HCT116 (cell line): ENCODE data around the gene ASCC1. TPM values are rescaled to one million over a fixed set of nuclear protein-coding genes. Genes with fewer than 3 reads are reported as not detected.

ENCODE experiments used
- ATAC-seq: fragments of 200-7000 bp; cut with Tn5 transposase; 2 replicates; pipeline ENCODE4 v1.9.1; 2020; ENCODE audit warnings: mild to moderate bottlenecking, moderate library complexity
- BruUV-seq: library from RNA; stranded (reverse); fragments of 400-500 nt; replicated peaks from 2 replicates; lab custom pipeline; 2021; lab: Mats Ljungman, UMichigan
- CTCF ChIA-PET: fragments of 300-600 bp; sonication (Branson Sonifier 250); formaldehyde crosslinking; loops from one replicate; lab custom pipeline; 2021; ENCODE audit warnings: antibody characterized with exemption; lab: Charles Lee
- POLR2A ChIA-PET: fragments of 300-600, 350-600 bp; sonication (Branson Sonifier 250); formaldehyde crosslinking; loops from one replicate; lab custom pipeline; 2021; ENCODE audit warnings: antibody characterized with exemption; lab: Charles Lee
- RAD21 ChIA-PET, 2 experiments: fragments of 300-600 bp; sonication (Branson Sonifier 250); formaldehyde crosslinking; loops; one replicate each; lab custom pipeline; 2023; ENCODE audit warnings: low total read pairs in 2 of 2; ENCODE audit not compliant: uncharacterized antibody in 2 of 2, unreplicated experiment in 2 of 2, low non-redundant PET in 1 of 2; lab: Charles Lee
- DNase-seq: peaks from one replicate; pipeline ENCODE4 v3.0.0-alpha.2; 2010; ENCODE audit warnings: low read depth, low spot score
- H2AFZ ChIP-seq: fragments of 200-600 bp; shearing (Covaris generic), sonication (generic); 2 replicates; pipeline ENCODE4 v1.6.1; 2017; ENCODE audit warnings: low read depth, mixed run types, mixed read lengths, antibody characterized with exemption, low read length; ENCODE audit not compliant: poor library complexity, severe bottlenecking
- H3K27ac ChIP-seq: 2 replicates; pipeline ENCODE4 v1.5.1; 2012; ENCODE audit warnings: low read depth, low read length
- H3K27me3 ChIP-seq: fragments of 200-600 bp; sonication (generic); 2 replicates; pipeline ENCODE4 v1.6.1; 2016; ENCODE audit warnings: mixed run types, low read length, mixed read lengths; ENCODE audit not compliant: insufficient read depth
- H3K36me3 ChIP-seq, 2 experiments: fragments of 200-500 bp in 1 of 2; fragments of 200-600 bp in 1 of 2; sonication (Bioruptor generic) in 1 of 2; sonication (generic) in 1 of 2; 2 replicates each; pipeline versions ENCODE4 v1.5.1 to v1.6.1; 2014 to 2016; ENCODE audit warnings: low read length in 2 of 2, inconsistent platforms in 1 of 2, mixed read lengths in 1 of 2, mixed run types in 1 of 2; ENCODE audit not compliant: insufficient read depth in 2 of 2, control insufficient read depth in 1 of 2
- H3K4me1 ChIP-seq, 2 experiments: fragments of 200-600 bp in 1 of 2; sonication (generic) in 1 of 2; 2 replicates each; pipeline versions ENCODE4 v1.5.1 to v1.6.1; 2012 to 2017; ENCODE audit warnings: low read length in 2 of 2, inconsistent platforms in 1 of 2, mild to moderate bottlenecking in 1 of 2, mixed read lengths in 1 of 2, mixed run types in 1 of 2, moderate library complexity in 1 of 2; ENCODE audit not compliant: insufficient read depth in 2 of 2, control insufficient read depth in 1 of 2
- H3K4me2 ChIP-seq: fragments of 200-600 bp; sonication (generic); 2 replicates; pipeline ENCODE4 v1.6.1; 2017; ENCODE audit warnings: mixed run types, low read length, mixed read lengths
- H3K4me3 ChIP-seq, 2 experiments: fragments of 200-600 bp in 1 of 2; sonication (generic) in 1 of 2; replicated peaks in 1 of 2; 2 replicates each; pipeline ENCODE4 v1.5.1; 2011 to 2016; ENCODE audit warnings: low read length in 2 of 2, control low read depth in 1 of 2, low read depth in 1 of 2, mild to moderate bottlenecking in 1 of 2, mixed read lengths in 1 of 2, mixed run types in 1 of 2
- H3K79me2 ChIP-seq: fragments of 200-600 bp; sonication (generic); 2 replicates; pipeline ENCODE4 v1.6.1; 2017; ENCODE audit warnings: mild to moderate bottlenecking, mixed run types, low read length, moderate library complexity, mixed read lengths; ENCODE audit not compliant: insufficient read depth
- H3K9ac ChIP-seq: fragments of 200-600 bp; sonication (generic); 2 replicates; pipeline ENCODE4 v1.6.1; 2016; ENCODE audit warnings: low read length, mixed read lengths
- H3K9me2 ChIP-seq: fragments of 200-600 bp; sonication (generic), shearing (Covaris generic); 2 replicates; pipeline ENCODE4 v1.6.1; 2017; ENCODE audit warnings: mixed run types, mild to moderate bottlenecking, moderate library complexity; ENCODE audit not compliant: insufficient read depth
- H3K9me3 ChIP-seq, 2 experiments: fragments of 200-500 bp in 1 of 2; fragments of 200-600 bp in 1 of 2; sonication (Bioruptor generic) in 1 of 2; sonication (generic) in 1 of 2; 2 replicates each; pipeline ENCODE4 v1.6.1; 2014 to 2017; ENCODE audit warnings: low read length in 2 of 2, mixed read lengths in 2 of 2, inconsistent platforms in 1 of 2, low read depth in 1 of 2, mild to moderate bottlenecking in 1 of 2, mixed run types in 1 of 2, moderate library complexity in 1 of 2; ENCODE audit not compliant: control insufficient read depth in 1 of 2, insufficient read depth in 1 of 2
- H4K20me1 ChIP-seq: fragments of 200-600 bp; sonication (generic), shearing (Covaris generic); 2 replicates; pipeline ENCODE4 v1.6.1; 2017; ENCODE audit warnings: mixed run types, mild to moderate bottlenecking, moderate library complexity; ENCODE audit not compliant: insufficient read depth
- CEBPB ChIP-seq: IDR thresholded peaks from 2 replicates; pipeline ENCODE4 v1.6.1; 2012; ENCODE audit warnings: low read depth
- CTCF ChIP-seq, 3 experiments: fragments of 200-600 bp in 1 of 3; sonication (generic) in 1 of 3; IDR thresholded peaks in 2 of 3; conservative IDR thresholded peaks in 1 of 3; 2 replicates each; pipeline ENCODE4 v1.5.1; 2012 to 2017; ENCODE audit warnings: low read depth in 2 of 3, low read length in 2 of 3, antibody characterized with exemption in 1 of 3, borderline replicate concordance in 1 of 3, control low read depth in 1 of 3, mild to moderate bottlenecking in 1 of 3, mixed read lengths in 1 of 3, mixed run types in 1 of 3, moderate library complexity in 1 of 3; ENCODE audit not compliant: insufficient read depth in 1 of 3
- EZH2 ChIP-seq: fragments of 200-600 bp; sonication (generic); IDR thresholded peaks from 2 replicates; pipeline ENCODE4 v1.6.1; 2017; ENCODE audit warnings: antibody characterized with exemption, mixed run types
- EZH2phosphoT487 ChIP-seq: fragments of 200-600 bp; IDR thresholded peaks from 2 replicates; pipeline ENCODE4 v1.6.1; 2018; ENCODE audit warnings: antibody characterized with exemption, borderline replicate concordance
- JUND ChIP-seq: IDR thresholded peaks from 2 replicates; pipeline ENCODE4 v1.6.1; 2012
- POLR2AphosphoS5 ChIP-seq: IDR thresholded peaks from 2 replicates; pipeline ENCODE4 v1.6.1; 2011; ENCODE audit warnings: mild to moderate bottlenecking, low read depth, low read length, moderate library complexity
- RAD21 ChIP-seq: IDR thresholded peaks from 2 replicates; pipeline ENCODE4 v1.6.1; 2012; ENCODE audit warnings: low read depth, mild to moderate bottlenecking
- SIN3A ChIP-seq: IDR thresholded peaks from 2 replicates; pipeline ENCODE4 v1.6.1; 2012; ENCODE audit warnings: low read depth
- TCF7L2 ChIP-seq: IDR thresholded peaks from 2 replicates; pipeline ENCODE4 v1.7.0; 2011; ENCODE audit warnings: borderline replicate concordance, inconsistent platforms; ENCODE audit not compliant: insufficient read depth, insufficient read length; ENCODE audit errors: extremely low read depth
- YY1 ChIP-seq: IDR thresholded peaks from 2 replicates; pipeline ENCODE4 v1.6.1; 2011; ENCODE audit warnings: low read length, low read depth, moderate library complexity, mild to moderate bottlenecking; ENCODE audit not compliant: insufficient replicate concordance; ENCODE audit errors: extremely low read depth
- ZFX ChIP-seq: fragments of 450-650 bp; IDR thresholded peaks from 2 replicates; pipeline ENCODE4 v1.6.1; 2017
- ZNF274 ChIP-seq: fragments of 200-500 bp; sonication (Bioruptor generic); IDR thresholded peaks from 2 replicates; pipeline ENCODE4 v1.6.1; 2014; ENCODE audit warnings: mild to moderate bottlenecking, low read depth, low read length, inconsistent platforms
- intact Hi-C: fragments of 100-400 bp; cut with micrococcal nuclease; formaldehyde crosslinking; loops from 2 replicates; pipeline ENCODE4 v1.10.0; 2022
- total RNA-seq: library from RNA; stranded (reverse); gene quantifications from one replicate; pipeline ENCODE4 v1.2.1, GENCODE V29; 2021; ENCODE audit not compliant: unreplicated experiment
- TF ChIP-seq, protein P1 (sequence below): IDR thresholded peaks from 2 replicates; pipeline ENCODE4 v1.6.1; 2011; ENCODE audit warnings: mild to moderate bottlenecking, low read length, moderate library complexity; ENCODE audit not compliant: insufficient replicate concordance; ENCODE audit errors: extremely low read depth
- TF ChIP-seq, protein P2 (sequence below): IDR thresholded peaks from 2 replicates; pipeline ENCODE4 v1.6.1; 2012
- TF ChIP-seq, protein P3 (sequence below): IDR thresholded peaks from 2 replicates; pipeline ENCODE4 v1.6.1; 2012; ENCODE audit warnings: low read depth

The ASCC1 gene
- total RNA-seq, 1 experiment from 2014 or later: 34.5 TPM

- TF ChIP-seq, protein P1, sequence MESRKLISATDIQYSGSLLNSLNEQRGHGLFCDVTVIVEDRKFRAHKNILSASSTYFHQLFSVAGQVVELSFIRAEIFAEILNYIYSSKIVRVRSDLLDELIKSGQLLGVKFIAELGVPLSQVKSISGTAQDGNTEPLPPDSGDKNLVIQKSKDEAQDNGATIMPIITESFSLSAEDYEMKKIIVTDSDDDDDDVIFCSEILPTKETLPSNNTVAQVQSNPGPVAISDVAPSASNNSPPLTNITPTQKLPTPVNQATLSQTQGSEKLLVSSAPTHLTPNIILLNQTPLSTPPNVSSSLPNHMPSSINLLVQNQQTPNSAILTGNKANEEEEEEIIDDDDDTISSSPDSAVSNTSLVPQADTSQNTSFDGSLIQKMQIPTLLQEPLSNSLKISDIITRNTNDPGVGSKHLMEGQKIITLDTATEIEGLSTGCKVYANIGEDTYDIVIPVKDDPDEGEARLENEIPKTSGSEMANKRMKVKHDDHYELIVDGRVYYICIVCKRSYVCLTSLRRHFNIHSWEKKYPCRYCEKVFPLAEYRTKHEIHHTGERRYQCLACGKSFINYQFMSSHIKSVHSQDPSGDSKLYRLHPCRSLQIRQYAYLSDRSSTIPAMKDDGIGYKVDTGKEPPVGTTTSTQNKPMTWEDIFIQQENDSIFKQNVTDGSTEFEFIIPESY: no peak
- TF ChIP-seq, protein P2, sequence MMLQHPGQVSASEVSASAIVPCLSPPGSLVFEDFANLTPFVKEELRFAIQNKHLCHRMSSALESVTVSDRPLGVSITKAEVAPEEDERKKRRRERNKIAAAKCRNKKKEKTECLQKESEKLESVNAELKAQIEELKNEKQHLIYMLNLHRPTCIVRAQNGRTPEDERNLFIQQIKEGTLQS: no peak
Measured at GRCh38 chr10:72146071-72146470, 70.0 kb downstream of the ASCC1 start (continued).

- BruUV-seq: no TSS peak
- no peak overlapping the region for H3K9ac ChIP-seq
- H3K27me3 ChIP-seq: no peaks in the 10 kb centered on the region
- no peak overlapping the region for H3K4me2 ChIP-seq
- no peak overlapping the region for H3K27ac ChIP-seq
- DNase-seq (no peak), ATAC-seq (no peak)
- no peaks in the 10 kb centered on the region for H3K9me2 ChIP-seq
- POLR2A ChIA-PET: no interaction called here
- intact Hi-C loops: no loop called here
- H3K9me3 ChIP-seq: no peaks in the 10 kb centered on the region
- CTCF ChIA-PET: no interaction called here
- H2AFZ ChIP-seq: no peak overlapping the region
- no peaks in the 10 kb centered on the region for H3K36me3 ChIP-seq
- no peaks in the 10 kb centered on the region for H3K4me1 ChIP-seq
- no peaks in the 10 kb centered on the region for H3K79me2 ChIP-seq
- H3K4me3 ChIP-seq: no peak overlapping the region
- no peaks in the 10 kb centered on the region for H4K20me1 ChIP-seq
- RAD21 ChIA-PET: no interaction called here
- TF ChIP-seq ZFX: no peak
- no peak for TF ChIP-seq ZNF274
- TF ChIP-seq EZH2: no peak
- TF ChIP-seq CEBPB: no peak
- TF ChIP-seq, protein P3, sequence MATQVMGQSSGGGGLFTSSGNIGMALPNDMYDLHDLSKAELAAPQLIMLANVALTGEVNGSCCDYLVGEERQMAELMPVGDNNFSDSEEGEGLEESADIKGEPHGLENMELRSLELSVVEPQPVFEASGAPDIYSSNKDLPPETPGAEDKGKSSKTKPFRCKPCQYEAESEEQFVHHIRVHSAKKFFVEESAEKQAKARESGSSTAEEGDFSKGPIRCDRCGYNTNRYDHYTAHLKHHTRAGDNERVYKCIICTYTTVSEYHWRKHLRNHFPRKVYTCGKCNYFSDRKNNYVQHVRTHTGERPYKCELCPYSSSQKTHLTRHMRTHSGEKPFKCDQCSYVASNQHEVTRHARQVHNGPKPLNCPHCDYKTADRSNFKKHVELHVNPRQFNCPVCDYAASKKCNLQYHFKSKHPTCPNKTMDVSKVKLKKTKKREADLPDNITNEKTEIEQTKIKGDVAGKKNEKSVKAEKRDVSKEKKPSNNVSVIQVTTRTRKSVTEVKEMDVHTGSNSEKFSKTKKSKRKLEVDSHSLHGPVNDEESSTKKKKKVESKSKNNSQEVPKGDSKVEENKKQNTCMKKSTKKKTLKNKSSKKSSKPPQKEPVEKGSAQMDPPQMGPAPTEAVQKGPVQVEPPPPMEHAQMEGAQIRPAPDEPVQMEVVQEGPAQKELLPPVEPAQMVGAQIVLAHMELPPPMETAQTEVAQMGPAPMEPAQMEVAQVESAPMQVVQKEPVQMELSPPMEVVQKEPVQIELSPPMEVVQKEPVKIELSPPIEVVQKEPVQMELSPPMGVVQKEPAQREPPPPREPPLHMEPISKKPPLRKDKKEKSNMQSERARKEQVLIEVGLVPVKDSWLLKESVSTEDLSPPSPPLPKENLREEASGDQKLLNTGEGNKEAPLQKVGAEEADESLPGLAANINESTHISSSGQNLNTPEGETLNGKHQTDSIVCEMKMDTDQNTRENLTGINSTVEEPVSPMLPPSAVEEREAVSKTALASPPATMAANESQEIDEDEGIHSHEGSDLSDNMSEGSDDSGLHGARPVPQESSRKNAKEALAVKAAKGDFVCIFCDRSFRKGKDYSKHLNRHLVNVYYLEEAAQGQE: no peak
- TF ChIP-seq RAD21: no peak
- TF ChIP-seq, protein P1: no peak
- TF ChIP-seq CTCF (IDR thresholded peaks at IDR 0.05 in 2 of 3, conservative IDR thresholded peaks at IDR 0.05 in 1 of 3; ENCODE audit: borderline replicate concordance in 1 of 3, insufficient read depth in 1 of 3, low read depth in 2 of 3, low read length in 2 of 3): no peak
- TF ChIP-seq TCF7L2: no peak
- no peak for TF ChIP-seq SIN3A
- no peak for TF ChIP-seq YY1
- no peak for TF ChIP-seq POLR2AphosphoS5
- TF ChIP-seq JUND: no peak
- TF ChIP-seq EZH2phosphoT487: no peak
Measured at GRCh38 chr10:72145657-72146056, 70.4 kb downstream of the ASCC1 start.
